ENCODE results near the gene ZNF774. TPM values are rescaled to one million over a fixed set of nuclear protein-coding genes. Genes with fewer than 3 reads are reported as not detected.

Gene ZNF774
- total and polyA plus RNA-seq, 2 of the 13 experiments (the other 11 are each of a cell fraction or from before 2014, with no cell fraction given): 0.59 to 1.4 TPM

- peak; percentile 49 for TF ChIP-seq FOXA3 (CRISPR knock-in tag; IDR thresholded peaks at IDR 0.05)
- peak; percentile 58; the same call in 1 of the 2 replicates for TF ChIP-seq ZNF580 (CRISPR knock-in tag; IDR thresholded peaks at IDR 0.05; ENCODE audit: borderline replicate concordance, low read depth)
- TF ChIP-seq ZNF557 (CRISPR knock-in tag; IDR thresholded peaks at IDR 0.05): peak; percentile 48; the same call in 1 of the 2 replicates
- TF ChIP-seq STAG1 (CRISPR knock-in tag; IDR thresholded peaks at IDR 0.05): peak; percentile 99
- TF ChIP-seq ARID5B (CRISPR knock-in tag; IDR thresholded peaks at IDR 0.05): peak; percentile 64
- peak; percentile 57; the same call in 1 of the 2 replicates for TF ChIP-seq YEATS2 (CRISPR knock-in tag; IDR thresholded peaks at IDR 0.05; ENCODE audit: borderline replicate concordance)
- TF ChIP-seq, protein P1, sequence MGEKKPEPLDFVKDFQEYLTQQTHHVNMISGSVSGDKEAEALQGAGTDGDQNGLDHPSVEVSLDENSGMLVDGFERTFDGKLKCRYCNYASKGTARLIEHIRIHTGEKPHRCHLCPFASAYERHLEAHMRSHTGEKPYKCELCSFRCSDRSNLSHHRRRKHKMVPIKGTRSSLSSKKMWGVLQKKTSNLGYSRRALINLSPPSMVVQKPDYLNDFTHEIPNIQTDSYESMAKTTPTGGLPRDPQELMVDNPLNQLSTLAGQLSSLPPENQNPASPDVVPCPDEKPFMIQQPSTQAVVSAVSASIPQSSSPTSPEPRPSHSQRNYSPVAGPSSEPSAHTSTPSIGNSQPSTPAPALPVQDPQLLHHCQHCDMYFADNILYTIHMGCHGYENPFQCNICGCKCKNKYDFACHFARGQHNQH (CRISPR knock-in tag; IDR thresholded peaks at IDR 0.05): peak; percentile 57; the same call in 1 of the 2 replicates
- TF ChIP-seq ZNF232 (CRISPR knock-in tag; IDR thresholded peaks at IDR 0.05; ENCODE audit: borderline replicate concordance): 0 out of 2 replicates have a peak, but pooled peaks have one; percentile 26
- TF ChIP-seq SMARCE1 (IDR thresholded peaks at IDR 0.05; ENCODE audit: borderline replicate concordance): no peak
- TF ChIP-seq SMAD3 (CRISPR knock-in tag; IDR thresholded peaks at IDR 0.05): 0 out of 2 replicates have a peak, but pooled peaks have one; percentile 31
- TF ChIP-seq, protein P2, sequence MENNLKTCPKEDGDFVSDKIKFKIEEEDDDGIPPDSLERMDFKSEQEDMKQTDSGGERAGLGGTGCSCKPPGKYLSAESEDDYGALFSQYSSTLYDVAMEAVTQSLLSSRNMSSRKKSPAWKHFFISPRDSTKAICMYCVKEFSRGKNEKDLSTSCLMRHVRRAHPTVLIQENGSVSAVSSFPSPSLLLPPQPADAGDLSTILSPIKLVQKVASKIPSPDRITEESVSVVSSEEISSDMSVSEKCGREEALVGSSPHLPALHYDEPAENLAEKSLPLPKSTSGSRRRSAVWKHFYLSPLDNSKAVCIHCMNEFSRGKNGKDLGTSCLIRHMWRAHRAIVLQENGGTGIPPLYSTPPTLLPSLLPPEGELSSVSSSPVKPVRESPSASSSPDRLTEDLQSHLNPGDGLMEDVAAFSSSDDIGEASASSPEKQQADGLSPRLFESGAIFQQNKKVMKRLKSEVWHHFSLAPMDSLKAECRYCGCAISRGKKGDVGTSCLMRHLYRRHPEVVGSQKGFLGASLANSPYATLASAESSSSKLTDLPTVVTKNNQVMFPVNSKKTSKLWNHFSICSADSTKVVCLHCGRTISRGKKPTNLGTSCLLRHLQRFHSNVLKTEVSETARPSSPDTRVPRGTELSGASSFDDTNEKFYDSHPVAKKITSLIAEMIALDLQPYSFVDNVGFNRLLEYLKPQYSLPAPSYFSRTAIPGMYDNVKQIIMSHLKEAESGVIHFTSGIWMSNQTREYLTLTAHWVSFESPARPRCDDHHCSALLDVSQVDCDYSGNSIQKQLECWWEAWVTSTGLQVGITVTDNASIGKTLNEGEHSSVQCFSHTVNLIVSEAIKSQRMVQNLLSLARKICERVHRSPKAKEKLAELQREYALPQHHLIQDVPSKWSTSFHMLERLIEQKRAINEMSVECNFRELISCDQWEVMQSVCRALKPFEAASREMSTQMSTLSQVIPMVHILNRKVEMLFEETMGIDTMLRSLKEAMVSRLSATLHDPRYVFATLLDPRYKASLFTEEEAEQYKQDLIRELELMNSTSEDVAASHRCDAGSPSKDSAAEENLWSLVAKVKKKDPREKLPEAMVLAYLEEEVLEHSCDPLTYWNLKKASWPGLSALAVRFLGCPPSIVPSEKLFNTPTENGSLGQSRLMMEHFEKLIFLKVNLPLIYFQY (CRISPR knock-in tag; IDR thresholded peaks at IDR 0.05; ENCODE audit: borderline replicate concordance): 0 out of 2 replicates have a peak, but pooled peaks have one; percentile 17
- no peak for TF ChIP-seq KAT7 (CRISPR knock-in tag; IDR thresholded peaks at IDR 0.05; ENCODE audit: borderline replicate concordance)
- no peak for TF ChIP-seq ZNF143 (CRISPR knock-in tag; IDR thresholded peaks at IDR 0.05)
- TF ChIP-seq MIXL1 (CRISPR knock-in tag; IDR thresholded peaks at IDR 0.05): 0 out of 2 replicates have a peak, but pooled peaks have one; percentile 64
- TF ChIP-seq SOX6 (IDR thresholded peaks at IDR 0.05): no peak
- peak; percentile 52; the same call in 1 of the 2 replicates for TF ChIP-seq SOX6 (CRISPR knock-in tag; IDR thresholded peaks at IDR 0.05)
- TF ChIP-seq SSRP1 (CRISPR knock-in tag; IDR thresholded peaks at IDR 0.05): 0 out of 2 replicates have a peak, but pooled peaks have one; percentile 40
- TF ChIP-seq, protein P3, sequence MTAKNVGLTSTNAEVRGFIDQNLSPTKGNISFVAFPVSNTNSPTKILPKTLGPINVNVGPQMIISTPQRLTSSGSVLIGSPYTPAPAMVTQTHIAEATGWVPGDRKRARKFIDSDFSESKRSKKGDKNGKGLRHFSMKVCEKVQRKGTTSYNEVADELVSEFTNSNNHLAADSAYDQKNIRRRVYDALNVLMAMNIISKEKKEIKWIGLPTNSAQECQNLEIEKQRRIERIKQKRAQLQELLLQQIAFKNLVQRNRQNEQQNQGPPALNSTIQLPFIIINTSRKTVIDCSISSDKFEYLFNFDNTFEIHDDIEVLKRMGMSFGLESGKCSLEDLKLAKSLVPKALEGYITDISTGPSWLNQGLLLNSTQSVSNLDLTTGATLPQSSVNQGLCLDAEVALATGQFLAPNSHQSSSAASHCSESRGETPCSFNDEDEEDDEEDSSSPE (CRISPR knock-in tag; IDR thresholded peaks at IDR 0.05): 0 out of 2 replicates have a peak, but pooled peaks have one; percentile 23
- TF ChIP-seq TARDBP (CRISPR knock-in tag; IDR thresholded peaks at IDR 0.05): peak; percentile 8; the same call in 1 of the 2 replicates
Measured at GRCh38 chr15:90320062-90320884, 31.8 kb upstream of the ZNF774 start (continued).
